Fibroblast of lung (primary cell): ENCODE data around the gene DMRTC2.

Experiments
- CTCF ChIP-seq, 2 donors: IDR thresholded peaks in 1 of 2; conservative IDR thresholded peaks in 1 of 2; 1 replicate in 1 of 2; 2 replicates in 1 of 2; pipeline ENCODE4 v1.5.1; 2011 to 2012; ENCODE audit warnings: low read length in 2 of 2, control low read depth in 1 of 2, inconsistent platforms in 1 of 2, low read depth in 1 of 2, mild to moderate bottlenecking in 1 of 2
- EZH2 ChIP-seq: IDR thresholded peaks from 2 replicates; pipeline ENCODE4 v1.5.1; 2012; ENCODE audit warnings: low read length, control low read depth, mild to moderate bottlenecking; ENCODE audit errors: missing control alignments

- TF ChIP-seq CTCF (conservative IDR thresholded peaks at IDR 0.05 in 1 of 2, IDR thresholded peaks at IDR 0.05 in 1 of 2; ENCODE audit: low read depth in 1 of 2, low read length in 2 of 2) (no peak), EZH2 (no peak)
Observed at GRCh38 chr19:41860419-41861115, 15.7 kb downstream of the DMRTC2 start.
